HepG2 (cell line): ENCODE data around the gene WDR76. TPM values are rescaled to one million over a fixed set of nuclear protein-coding genes. Genes with fewer than 3 reads are reported as not detected.
A peak's percentile ranks its signal among the peaks of the same experiment; 100 is the strongest.

ENCODE experiments used
- CEBPG ChIP-seq: IDR thresholded peaks from 2 replicates; pipeline ENCODE4 v1.6.1; 2016
- FLYWCH1 ChIP-seq: sonication (generic); formaldehyde crosslinking; IDR thresholded peaks from 2 replicates; pipeline ENCODE4 v1.8.1; 2023; ENCODE audit warnings: mild to moderate bottlenecking, missing genetic modification reagents
- KDM6A ChIP-seq: IDR thresholded peaks from 2 replicates; pipeline ENCODE4 v1.6.1; 2016; ENCODE audit warnings: low read depth
- NFE2L1 ChIP-seq: sonication (generic); formaldehyde crosslinking; IDR thresholded peaks from 2 replicates; pipeline ENCODE4 v1.4.0; 2020; ENCODE audit warnings: missing genetic modification reagents, mild to moderate bottlenecking, borderline replicate concordance
- STAT5B ChIP-seq: sonication (generic); formaldehyde crosslinking; IDR thresholded peaks from 2 replicates; pipeline ENCODE4 v1.4.0; 2020; ENCODE audit warnings: missing genetic modification reagents
- TSC22D2 ChIP-seq: sonication (generic); formaldehyde crosslinking; IDR thresholded peaks from 2 replicates; pipeline ENCODE4 v1.5.1; 2020; ENCODE audit warnings: missing genetic modification reagents, mild to moderate bottlenecking, borderline replicate concordance
- ZBTB40 ChIP-seq, 2 experiments: fragments of 450-650 bp in 1 of 2; sonication (generic) in 1 of 2; formaldehyde crosslinking in 1 of 2; IDR thresholded peaks; 2 replicates each; pipeline versions ENCODE4 v1.6.1 to v1.8.0; 2016 to 2022; ENCODE audit warnings: antibody characterized with exemption in 1 of 2, mild to moderate bottlenecking in 1 of 2, missing genetic modification reagents in 1 of 2
- ZBTB42 ChIP-seq: sonication (generic); formaldehyde crosslinking; IDR thresholded peaks from 2 replicates; pipeline ENCODE4 v1.5.0; 2020; ENCODE audit warnings: mild to moderate bottlenecking, missing genetic modification reagents
- ZC3H4 ChIP-seq: sonication (generic); formaldehyde crosslinking; IDR thresholded peaks from 2 replicates; pipeline ENCODE4 v1.4.0; 2020; ENCODE audit warnings: missing genetic modification reagents, borderline replicate concordance
- ZFP36L1 ChIP-seq: sonication (generic); formaldehyde crosslinking; IDR thresholded peaks from 2 replicates; pipeline ENCODE4 v1.8.0; 2022; ENCODE audit warnings: mild to moderate bottlenecking, missing genetic modification reagents, moderate library complexity
- ZKSCAN8 ChIP-seq: IDR thresholded peaks from 2 replicates; pipeline ENCODE4 v1.6.1; 2016; ENCODE audit warnings: borderline replicate concordance, missing genetic modification reagents, missing compliant biosample characterization
- ZNF460 ChIP-seq: sonication (generic); formaldehyde crosslinking; IDR thresholded peaks from 2 replicates; pipeline ENCODE4 v1.5.1; 2020; ENCODE audit warnings: missing genetic modification reagents, mild to moderate bottlenecking, borderline replicate concordance
- ZNF737 ChIP-seq: sonication (generic); formaldehyde crosslinking; IDR thresholded peaks from 2 replicates; pipeline ENCODE4 v1.5.0; 2020; ENCODE audit warnings: missing genetic modification reagents, mild to moderate bottlenecking, borderline replicate concordance
- polyA plus RNA-seq, 8 experiments: library from polyadenylated mRNA; depleted of rRNA in 3 of 8; stranded (reverse) in 7 of 8; unstranded in 1 of 8; fragments of >200 nt; fragmentation: Illumina TruSeq in 4 of 8; extraction: Trizol in 4 of 8; gene quantifications; 2 replicates each; pipeline versions ENCODE4 v1.2.1 to v1.2.3, GENCODE V29; 2011 to 2016; ENCODE audit warnings: low read depth in 4 of 8, missing spikeins in 1 of 8, mixed read lengths in 1 of 8; ENCODE audit not compliant: insufficient read depth in 1 of 8
- total RNA-seq, 5 experiments: library from RNA; depleted of rRNA; stranded (reverse); fragments of >200 nt; fragmentation: Illumina TruSeq; extraction: Trizol; gene quantifications; 2 replicates each; pipeline ENCODE4 v1.2.3, GENCODE V29; 2016; ENCODE audit warnings: low read depth in 1 of 5
- TF ChIP-seq, protein P1 (sequence below): sonication (generic); formaldehyde crosslinking; IDR thresholded peaks from 2 replicates; pipeline ENCODE4 v1.5.0; 2020; ENCODE audit warnings: mild to moderate bottlenecking, missing genetic modification reagents
- TF ChIP-seq, protein P2 (sequence below): sonication (generic); formaldehyde crosslinking; IDR thresholded peaks from 2 replicates; pipeline ENCODE4 v1.4.0; 2020; ENCODE audit warnings: mild to moderate bottlenecking, low read depth, missing genetic modification reagents

The WDR76 gene
- total and polyA plus RNA-seq, 2 of the 13 experiments (the other 11 are each of a cell fraction or from before 2014, with no cell fraction given), result 1.1 to 9.7 TPM

DNA sequence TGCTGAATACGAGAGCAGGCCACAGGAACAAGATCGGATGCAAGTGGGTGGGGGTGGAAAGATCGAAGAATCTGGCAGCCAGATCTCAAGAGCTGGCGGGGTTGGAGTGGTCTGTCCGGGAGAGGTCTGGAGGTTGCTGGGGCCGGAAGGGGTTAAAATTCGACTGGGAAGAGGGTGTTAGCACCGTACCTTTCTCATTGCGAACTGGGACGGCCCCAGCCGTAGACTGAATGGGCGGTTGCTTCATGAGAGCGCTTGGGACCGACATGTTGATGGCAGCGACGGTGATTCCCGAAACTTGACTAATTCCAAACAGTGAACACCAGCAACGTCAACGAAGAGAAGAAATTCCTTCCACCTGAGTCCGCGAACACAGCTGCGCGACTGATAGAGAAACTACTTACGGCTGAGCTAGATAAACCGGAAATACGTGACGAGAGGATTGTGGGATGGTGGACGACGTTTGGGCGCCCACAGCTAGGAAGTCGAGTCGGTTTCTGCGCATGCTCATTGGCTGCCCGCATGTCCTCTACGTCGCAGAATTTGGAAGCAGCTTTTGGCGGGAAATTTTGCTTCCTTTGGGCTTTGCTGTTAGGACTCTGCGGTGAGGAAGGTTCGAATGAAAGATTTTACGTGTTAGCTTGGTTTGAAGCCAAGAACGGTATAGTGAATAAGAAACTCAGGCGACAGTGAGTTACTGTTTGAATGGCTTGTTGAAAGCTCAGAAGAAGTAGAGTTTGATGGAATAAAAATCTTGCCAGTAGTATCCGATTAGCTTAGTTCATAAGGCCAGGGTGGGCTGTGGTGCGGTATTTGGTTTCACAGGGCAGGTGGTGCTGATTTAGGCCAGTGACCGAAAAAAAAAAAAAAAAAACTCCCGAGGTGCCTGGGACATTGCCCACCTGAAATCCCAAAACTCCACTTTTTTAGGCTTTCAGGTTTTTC is 2.2 kb upstream of the WDR76 start, which contains the start of gene MFAP1 (continued):
- TF ChIP-seq ZBTB40 (IDR thresholded peaks at IDR 0.05), result no peak
- TF ChIP-seq ZBTB40 (CRISPR knock-in tag; IDR thresholded peaks at IDR 0.05), result no peak; the same call in 1 of the 2 replicates
- no peak for TF ChIP-seq ZNF460 (CRISPR knock-in tag)
- TF ChIP-seq ZNF737 (CRISPR knock-in tag), result no peak
- TF ChIP-seq STAT5B (CRISPR knock-in tag), result 0 out of 2 replicates have a peak, but pooled peaks have one; percentile 25
- TF ChIP-seq ZKSCAN8, result no peak; the same call in 1 of the 2 replicates
- 0 out of 2 replicates have a peak, but pooled peaks have one; percentile 14 for TF ChIP-seq FLYWCH1 (CRISPR knock-in tag)
- TF ChIP-seq ZFP36L1, result 0 out of 2 replicates have a peak, but pooled peaks have one; percentile 70
- TF ChIP-seq CEBPG (CRISPR knock-in tag), result peak; percentile 28
- no peak for TF ChIP-seq NFE2L1
- TF ChIP-seq TSC22D2 (CRISPR knock-in tag), result no peak; the same call in 1 of the 2 replicates
- TF ChIP-seq KDM6A (CRISPR knock-in tag), result no peak
- no peak for TF ChIP-seq ZC3H4 (CRISPR knock-in tag)
- TF ChIP-seq, protein P1, sequence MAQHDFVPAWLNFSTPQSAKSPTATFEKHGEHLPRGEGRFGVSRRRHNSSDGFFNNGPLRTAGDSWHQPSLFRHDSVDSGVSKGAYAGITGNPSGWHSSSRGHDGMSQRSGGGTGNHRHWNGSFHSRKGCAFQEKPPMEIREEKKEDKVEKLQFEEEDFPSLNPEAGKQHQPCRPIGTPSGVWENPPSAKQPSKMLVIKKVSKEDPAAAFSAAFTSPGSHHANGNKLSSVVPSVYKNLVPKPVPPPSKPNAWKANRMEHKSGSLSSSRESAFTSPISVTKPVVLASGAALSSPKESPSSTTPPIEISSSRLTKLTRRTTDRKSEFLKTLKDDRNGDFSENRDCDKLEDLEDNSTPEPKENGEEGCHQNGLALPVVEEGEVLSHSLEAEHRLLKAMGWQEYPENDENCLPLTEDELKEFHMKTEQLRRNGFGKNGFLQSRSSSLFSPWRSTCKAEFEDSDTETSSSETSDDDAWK (CRISPR knock-in tag), result no peak
- TF ChIP-seq, protein P2, sequence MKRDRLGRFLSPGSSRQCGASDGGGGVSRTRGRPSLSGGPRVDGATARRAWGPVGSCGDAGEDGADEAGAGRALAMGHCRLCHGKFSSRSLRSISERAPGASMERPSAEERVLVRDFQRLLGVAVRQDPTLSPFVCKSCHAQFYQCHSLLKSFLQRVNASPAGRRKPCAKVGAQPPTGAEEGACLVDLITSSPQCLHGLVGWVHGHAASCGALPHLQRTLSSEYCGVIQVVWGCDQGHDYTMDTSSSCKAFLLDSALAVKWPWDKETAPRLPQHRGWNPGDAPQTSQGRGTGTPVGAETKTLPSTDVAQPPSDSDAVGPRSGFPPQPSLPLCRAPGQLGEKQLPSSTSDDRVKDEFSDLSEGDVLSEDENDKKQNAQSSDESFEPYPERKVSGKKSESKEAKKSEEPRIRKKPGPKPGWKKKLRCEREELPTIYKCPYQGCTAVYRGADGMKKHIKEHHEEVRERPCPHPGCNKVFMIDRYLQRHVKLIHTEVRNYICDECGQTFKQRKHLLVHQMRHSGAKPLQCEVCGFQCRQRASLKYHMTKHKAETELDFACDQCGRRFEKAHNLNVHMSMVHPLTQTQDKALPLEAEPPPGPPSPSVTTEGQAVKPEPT (CRISPR knock-in tag), result peak; percentile 56; the same call in 1 of the 2 replicates
- peak; percentile 69; the same call in 1 of the 2 replicates for TF ChIP-seq ZBTB42 (CRISPR knock-in tag)
